HG03159 (cell line): ENCODE data around the gene EPS15.
"Not testable (repeated sequence)": the region's sequence is repeated elsewhere in the genome, so short reads cannot be mapped to it uniquely, and the experiment has no call there.

Experiments used
- ATAC-seq: cut with Tn5 transposase; IDR thresholded peaks from one replicate; pipeline ENCODE4 v1.9.1; 2021; ENCODE audit warnings: mild to moderate bottlenecking, moderate library complexity; ENCODE audit not compliant: unreplicated experiment

Gene EPS15

GRCh38 chr1:51344276-51344601, 174.8 kb downstream of the EPS15 start:
- ATAC-seq, result no peak

- ATAC-seq, result no peak
Measured at GRCh38 chr1:51343624-51344023, 175.4 kb downstream of the EPS15 start.

- no peak for ATAC-seq
Measured at GRCh38 chr1:51342591-51343206, 176.4 kb downstream of the EPS15 start.

GRCh38 chr1:51341876-51342496, 177.1 kb downstream of the EPS15 start:
- ATAC-seq, result peak; percentile 62

GRCh38 chr1:51340380-51340779, 178.7 kb downstream of the EPS15 start:
- ATAC-seq, result no peak

GRCh38 chr1:51336711-51337110, 182.4 kb downstream of the EPS15 start:
- no peak for ATAC-seq

- no peak for ATAC-seq
Measured at GRCh38 chr1:51336004-51336403, 183.1 kb downstream of the EPS15 start.

GRCh38 chr1:51331206-51332100, 187.6 kb downstream of the EPS15 start:
- ATAC-seq, result peak; percentile 48

GRCh38 chr1:51330331-51331201, 188.5 kb downstream of the EPS15 start, which contains the start of gene TTC39A:
Gene TTC39A, minus strand, starts transcription at chr1:51330562. Its CDS starts 85 bp downstream, at chr1:51330477.
- ATAC-seq, result no peak

- ATAC-seq, result no peak
Measured at GRCh38 chr1:51329443-51330325, 189.4 kb downstream of the EPS15 start.

GRCh38 chr1:51328926-51329325, 190.1 kb downstream of the EPS15 start:
- ATAC-seq, result no peak

- no peak for ATAC-seq
Measured at GRCh38 chr1:51328279-51328678, 190.8 kb downstream of the EPS15 start.

- ATAC-seq, result no peak
Measured at GRCh38 chr1:51327386-51327785, 191.7 kb downstream of the EPS15 start.

GRCh38 chr1:51326839-51327238, 192.2 kb downstream of the EPS15 start:
- no peak for ATAC-seq

GRCh38 chr1:51325878-51326755, 192.9 kb downstream of the EPS15 start:
- ATAC-seq, result no peak

GRCh38 chr1:51325391-51325790, 193.7 kb downstream of the EPS15 start:
- no peak for ATAC-seq

GRCh38 chr1:51325011-51325385, 194.1 kb downstream of the EPS15 start:
- ATAC-seq, result not testable (repeated sequence)

GRCh38 chr1:51324251-51325010, 194.6 kb downstream of the EPS15 start:
- ATAC-seq, result no peak
